Measurements from ENCODE around the gene ADCK1.

ADCK1 gene

GRCh38 chr14:77917491-77918201, 117.7 kb downstream of the ADCK1 start:
- Histone ChIP-seq H3K4me3 (ENCODE audit: low read length) (no peak overlapping the region), H3K79me2 (ENCODE audit: low read length) (no peaks in the 10 kb centered on the region), H3K4me1 (ENCODE audit: low read length) (no peaks in the 10 kb centered on the region), H4K20me1 (ENCODE audit: insufficient read depth, low read length) (no peaks in the 10 kb centered on the region), H3K36me3 (replicated peaks; ENCODE audit: low read depth, low read length) (no peaks in the 10 kb centered on the region), H2AFZ (ENCODE audit: low read depth, low read length) (no peak overlapping the region), H3K9me3 (ENCODE audit: insufficient read depth, low read length) (no peaks in the 10 kb centered on the region), H3K9ac (ENCODE audit: low read length) (no peak overlapping the region), H3K4me2 (ENCODE audit: low read length) (no peak overlapping the region), H3K27ac (ENCODE audit: low read length) (no peak overlapping the region), H3K27me3 (ENCODE audit: low read depth, low read length) (no peaks in the 10 kb centered on the region)
- TF ChIP-seq CTCF (IDR thresholded peaks at IDR 0.05; ENCODE audit: low read depth, low read length) (no peak), EZH2phosphoT487 (IDR thresholded peaks at IDR 0.05; ENCODE audit: low read depth) (no peak)

- no peak overlapping the region for H3K27ac ChIP-seq (ENCODE audit: low read length)
- no peaks in the 10 kb centered on the region for H3K27me3 ChIP-seq (ENCODE audit: low read depth, low read length)
- no peak overlapping the region for H2AFZ ChIP-seq (ENCODE audit: low read depth, low read length)
- no peak overlapping the region for H3K4me2 ChIP-seq (ENCODE audit: low read length)
- no peaks in the 10 kb centered on the region for H3K36me3 ChIP-seq (replicated peaks; ENCODE audit: low read depth, low read length)
- H3K9ac ChIP-seq (ENCODE audit: low read length) = no peak overlapping the region
- no peaks in the 10 kb centered on the region for H3K79me2 ChIP-seq (ENCODE audit: low read length)
- H3K4me3 ChIP-seq (ENCODE audit: low read length) = no peak overlapping the region
- H3K4me1 ChIP-seq (ENCODE audit: low read length) = no peaks in the 10 kb centered on the region
- no peak for TF ChIP-seq EZH2phosphoT487 (IDR thresholded peaks at IDR 0.05; ENCODE audit: low read depth)
- TF ChIP-seq CTCF (IDR thresholded peaks at IDR 0.05; ENCODE audit: low read depth, low read length) = no peak
- H3K9me3 ChIP-seq (ENCODE audit: insufficient read depth, low read length) = no peaks in the 10 kb centered on the region
- no peaks in the 10 kb centered on the region for H4K20me1 ChIP-seq (ENCODE audit: insufficient read depth, low read length)
These were observed 118.5 kb downstream of the ADCK1 start for GRCh38 chr14:77918448-77918847.

GRCh38 chr14:77920312-77920711, 120.4 kb downstream of the ADCK1 start:
- Histone ChIP-seq H3K9ac (ENCODE audit: low read length) (no peak overlapping the region), H3K4me2 (ENCODE audit: low read length) (no peak overlapping the region), H3K36me3 (replicated peaks; ENCODE audit: low read depth, low read length) (no peaks in the 10 kb centered on the region), H2AFZ (ENCODE audit: low read depth, low read length) (no peak overlapping the region), H3K4me1 (ENCODE audit: low read length) (no peaks in the 10 kb centered on the region), H4K20me1 (ENCODE audit: insufficient read depth, low read length) (no peaks in the 10 kb centered on the region), H3K9me3 (ENCODE audit: insufficient read depth, low read length) (no peaks in the 10 kb centered on the region), H3K4me3 (ENCODE audit: low read length) (no peak overlapping the region), H3K27me3 (ENCODE audit: low read depth, low read length) (no peaks in the 10 kb centered on the region), H3K27ac (ENCODE audit: low read length) (no peak overlapping the region), H3K79me2 (ENCODE audit: low read length) (no peaks in the 10 kb centered on the region)
- TF ChIP-seq CTCF (IDR thresholded peaks at IDR 0.05; ENCODE audit: low read depth, low read length) (no peak), EZH2phosphoT487 (IDR thresholded peaks at IDR 0.05; ENCODE audit: low read depth) (no peak)

DNA sequence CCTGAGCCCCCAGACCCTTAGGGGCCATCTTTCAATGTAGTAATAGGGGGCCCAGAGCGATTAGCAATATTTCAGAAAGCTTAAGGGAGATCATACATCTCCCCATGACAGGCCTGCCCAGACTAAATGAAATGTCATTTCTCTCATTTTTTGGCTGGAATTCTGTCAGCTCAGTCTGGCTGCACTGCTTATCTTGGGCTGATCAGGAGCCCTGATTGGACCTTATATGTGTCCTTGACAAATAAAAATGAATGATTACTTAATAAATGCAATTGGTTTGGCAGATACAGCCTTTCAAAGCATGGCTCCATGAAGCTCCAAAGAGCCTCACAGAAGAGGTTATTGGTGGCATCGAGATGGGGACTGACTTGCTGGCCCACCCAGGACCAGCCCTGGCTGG, 121.9 kb downstream of the ADCK1 start:
- H3K79me2 ChIP-seq (ENCODE audit: low read length) = no peaks in the 10 kb centered on the region
- H3K4me3 ChIP-seq (ENCODE audit: low read length) = no peak overlapping the region
- no peak overlapping the region for H3K9ac ChIP-seq (ENCODE audit: low read length)
- no peaks in the 10 kb centered on the region for H3K36me3 ChIP-seq (replicated peaks; ENCODE audit: low read depth, low read length)
- no peaks in the 10 kb centered on the region for H3K4me1 ChIP-seq (ENCODE audit: low read length)
- H3K9me3 ChIP-seq (ENCODE audit: insufficient read depth, low read length) = no peaks in the 10 kb centered on the region
- no peak for TF ChIP-seq EZH2phosphoT487 (IDR thresholded peaks at IDR 0.05; ENCODE audit: low read depth)
- no peak for TF ChIP-seq CTCF (IDR thresholded peaks at IDR 0.05; ENCODE audit: low read depth, low read length)
- no peaks in the 10 kb centered on the region for H3K27me3 ChIP-seq (ENCODE audit: low read depth, low read length)
- H4K20me1 ChIP-seq (ENCODE audit: insufficient read depth, low read length) = no peaks in the 10 kb centered on the region
- H3K4me2 ChIP-seq (ENCODE audit: low read length) = no peak overlapping the region
- H3K27ac ChIP-seq (ENCODE audit: low read length) = no peak overlapping the region
- no peak overlapping the region for H2AFZ ChIP-seq (ENCODE audit: low read depth, low read length)

Measured in OCI-LY3 (cell line).